GM21447 (cell line): Measurements from ENCODE around the gene NKAIN4.
"Not testable (repeated sequence)": the region's sequence is repeated elsewhere in the genome, so short reads cannot be mapped to it uniquely, and the experiment has no call there.

ENCODE experiments used
- ATAC-seq: cut with Tn5 transposase; IDR thresholded peaks from one replicate; pipeline ENCODE4 v1.9.1; 2021; ENCODE audit not compliant: unreplicated experiment

The NKAIN4 gene

GRCh38 chr20:63238514-63239125 is 15.6 kb downstream of the NKAIN4 start:
- no peak for ATAC-seq

DNA sequence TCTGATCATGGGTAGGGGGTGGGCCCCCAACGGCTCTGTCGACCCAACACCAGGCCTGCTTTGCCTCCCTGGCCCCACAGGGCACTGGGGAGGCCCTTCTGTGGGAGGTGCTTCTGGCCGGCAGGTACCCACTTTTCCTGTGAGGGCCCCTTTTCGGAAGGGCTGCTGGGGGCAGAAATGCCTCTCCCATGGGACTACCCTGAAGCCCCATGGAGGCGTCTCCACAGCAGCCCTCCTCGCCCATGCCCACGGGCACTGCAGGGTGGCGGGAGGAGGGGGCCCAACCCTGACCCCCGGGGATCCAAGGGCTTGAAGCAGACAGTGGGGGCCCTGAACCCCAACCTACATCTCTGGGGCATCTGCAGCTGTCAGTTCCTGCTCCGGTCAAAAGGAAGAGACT is 16.2 kb downstream of the NKAIN4 start:
- no peak for ATAC-seq

DNA sequence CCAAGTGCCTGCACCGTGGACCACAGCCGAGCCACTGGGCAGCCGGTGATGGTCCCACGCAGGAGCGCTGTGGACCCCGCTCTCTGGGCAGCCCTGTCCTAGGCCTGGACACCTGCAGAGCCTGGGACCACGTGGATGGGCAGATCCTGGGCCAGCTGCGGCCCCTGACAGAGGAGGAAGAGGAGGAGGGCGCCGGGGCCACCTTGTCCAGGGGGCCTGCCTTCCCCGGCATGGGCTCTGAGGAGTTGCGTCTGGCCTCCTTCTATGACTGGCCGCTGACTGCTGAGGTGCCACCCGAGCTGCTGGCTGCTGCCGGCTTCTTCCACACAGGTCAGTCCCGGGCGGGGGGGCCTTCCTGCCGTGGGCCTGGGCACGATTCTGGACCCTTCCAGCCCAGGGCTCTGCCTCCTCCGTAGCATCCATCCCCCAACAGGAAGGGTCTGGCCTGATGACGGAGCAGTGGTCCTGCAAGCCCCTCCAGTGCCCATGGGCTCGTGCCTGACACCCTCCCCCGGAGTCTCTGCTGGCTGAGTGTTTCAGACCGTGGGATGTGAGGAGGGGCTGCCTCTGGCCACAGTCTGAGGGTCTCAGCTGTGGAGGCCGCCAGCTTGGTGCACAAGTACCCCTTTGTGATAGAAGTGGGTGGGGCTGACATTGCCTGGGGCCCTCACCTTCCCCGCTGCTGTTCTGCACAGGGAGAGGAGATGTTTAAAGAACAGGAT is 18.0 kb downstream of the NKAIN4 start:
- no peak for ATAC-seq

DNA sequence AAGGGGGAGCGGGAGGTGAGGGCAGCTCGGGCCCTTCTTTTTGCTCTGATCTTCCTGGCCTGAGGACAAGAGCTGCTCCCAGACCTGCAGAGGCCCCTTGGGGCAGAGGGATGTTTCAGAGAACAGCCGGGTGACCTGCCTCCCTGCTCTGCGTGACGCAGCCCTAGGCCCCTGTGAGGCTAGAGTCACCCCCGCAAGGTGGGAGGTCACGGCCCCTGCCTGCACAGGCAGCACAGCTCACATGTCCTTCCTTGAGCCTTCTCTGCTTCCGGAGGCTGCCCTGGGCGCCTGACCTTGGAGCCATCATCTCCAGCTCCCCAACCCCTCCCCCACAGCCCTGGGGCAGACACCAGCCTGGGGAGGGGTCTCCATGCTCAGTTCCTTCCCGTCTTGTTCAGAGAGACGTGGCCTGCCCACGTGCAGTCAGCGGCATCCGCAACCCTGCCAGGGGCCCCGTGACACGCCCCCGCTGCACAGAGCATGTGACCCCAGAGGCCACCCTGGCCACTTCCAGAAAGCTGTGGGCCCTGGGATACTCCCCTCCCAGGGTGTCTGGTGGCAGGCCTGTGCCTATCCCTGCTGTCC is 18.8 kb downstream of the NKAIN4 start, which contains the start of gene BIRC7:
Gene BIRC7 (plus strand): TSS at position 507 of the 585 bp plus-strand sequence. CDS start 192 bp downstream, outside the sequence.
- no peak for ATAC-seq

- no peak for ATAC-seq
These were observed 19.4 kb downstream of the NKAIN4 start for GRCh38 chr20:63234693-63235398.

- ATAC-seq: no peak
These were observed 20.3 kb downstream of the NKAIN4 start for GRCh38 chr20:63233924-63234323.

DNA sequence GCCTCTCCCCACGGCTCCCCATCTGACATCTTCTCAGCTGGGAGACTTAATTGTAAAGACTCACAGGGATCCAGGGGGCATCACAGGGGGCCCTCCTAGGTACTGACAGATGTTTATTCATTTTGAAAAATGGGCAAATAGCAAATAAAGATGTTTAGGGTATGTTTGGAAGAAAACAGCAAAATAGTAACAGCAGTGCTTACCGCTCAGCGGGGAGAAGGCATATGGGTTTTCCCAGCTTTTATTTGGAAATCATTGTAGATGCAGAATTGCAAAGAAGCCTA is 21.3 kb downstream of the NKAIN4 start:
- ATAC-seq: no peak

DNA sequence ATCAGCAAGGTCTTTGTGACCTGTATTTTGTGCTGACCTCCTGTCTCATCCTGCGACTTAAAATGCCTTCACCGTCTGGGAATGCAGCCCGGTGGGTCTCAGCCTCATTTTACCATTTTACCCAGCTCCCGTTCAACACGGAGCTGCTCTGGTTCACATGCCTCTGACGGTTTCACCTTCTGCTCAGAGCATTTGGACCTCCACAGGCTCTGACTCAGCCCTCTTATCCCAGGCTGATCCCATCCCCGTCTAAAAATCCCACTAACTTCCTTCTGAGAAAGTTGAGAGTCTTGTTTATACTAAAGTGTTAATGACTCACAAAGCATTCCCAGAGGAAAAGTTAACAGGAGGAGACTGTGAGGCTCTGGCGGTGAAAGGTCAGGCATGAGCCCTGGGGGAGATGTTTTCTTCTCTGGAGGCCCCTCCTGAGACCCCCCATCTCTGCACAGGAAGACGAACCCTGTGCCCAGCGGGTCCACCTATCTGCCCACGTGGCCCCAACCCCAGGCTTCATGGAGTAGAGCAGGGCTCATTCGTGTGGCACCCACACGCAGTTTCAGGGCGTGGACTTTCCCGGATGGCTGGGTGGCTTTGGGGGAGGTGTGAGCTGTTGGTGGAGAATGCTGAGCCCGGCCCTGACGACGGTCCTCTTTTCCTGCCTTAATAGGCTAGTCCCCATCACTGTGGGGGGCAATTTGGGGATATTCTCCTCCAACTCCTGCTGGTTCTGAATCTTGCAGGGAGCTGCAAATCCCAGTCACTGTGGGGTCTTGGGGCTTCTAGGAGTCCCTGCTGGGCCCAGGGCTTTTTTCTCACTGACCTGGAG is 21.8 kb downstream of the NKAIN4 start:
- ATAC-seq: no peak

- ATAC-seq: no peak
These were observed 23.4 kb downstream of the NKAIN4 start for GRCh38 chr20:63230800-63231268.

GRCh38 chr20:63228806-63229205 is 25.5 kb downstream of the NKAIN4 start:
- ATAC-seq: no peak

- ATAC-seq: no peak
These were observed 27.0 kb downstream of the NKAIN4 start for GRCh38 chr20:63227260-63227659.

DNA sequence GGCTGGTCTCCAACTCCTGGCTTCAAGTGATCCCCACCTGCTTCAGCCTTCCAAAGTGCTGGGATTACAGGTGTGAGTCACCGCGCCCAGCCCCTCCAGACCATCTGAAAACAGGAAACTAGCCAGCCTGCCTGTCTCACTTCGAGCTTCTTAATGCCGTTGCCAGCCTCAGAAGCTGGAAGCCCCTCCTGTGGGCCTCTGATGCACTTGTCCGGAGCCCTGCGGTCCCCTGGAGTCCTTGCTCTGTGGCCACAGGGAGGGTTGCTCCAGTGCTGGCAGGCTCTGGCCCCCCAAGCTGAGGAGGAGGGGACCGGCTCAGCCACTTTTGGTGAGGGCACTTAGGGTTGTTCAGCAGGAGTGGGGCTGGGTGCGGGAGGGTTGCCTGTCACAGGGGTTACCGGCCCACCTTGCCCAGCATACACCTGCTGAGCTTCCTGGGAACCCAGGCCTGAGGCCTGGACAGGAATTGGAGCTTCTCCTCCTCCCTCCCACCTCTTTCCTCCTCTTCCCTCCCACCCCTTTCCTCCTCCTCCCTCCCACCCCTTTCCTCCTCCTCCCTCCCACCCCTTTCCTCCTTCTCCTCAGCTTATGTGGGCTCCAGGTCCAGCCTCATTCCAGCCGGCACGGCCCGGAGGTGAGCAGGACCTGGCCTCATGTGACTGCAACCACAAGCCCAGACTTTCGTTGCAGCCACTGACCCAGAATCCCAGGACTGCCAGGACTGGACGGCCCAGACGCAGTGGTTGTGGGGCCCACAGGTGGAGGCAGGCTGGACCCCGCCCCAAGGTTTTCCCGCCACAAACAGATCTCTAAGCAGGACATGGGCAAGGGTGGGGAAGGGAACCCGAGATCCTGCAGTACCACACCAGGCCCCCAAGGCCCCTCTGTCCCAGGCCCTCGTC is 28.0 kb downstream of the NKAIN4 start:
- ATAC-seq: no peak

GRCh38 chr20:63225082-63225454 is 29.2 kb downstream of the NKAIN4 start:
- ATAC-seq: no peak

GRCh38 chr20:63224412-63225081 is 29.7 kb downstream of the NKAIN4 start:
- ATAC-seq: no peak

GRCh38 chr20:63223826-63224207 is 30.4 kb downstream of the NKAIN4 start:
- no peak for ATAC-seq

DNA sequence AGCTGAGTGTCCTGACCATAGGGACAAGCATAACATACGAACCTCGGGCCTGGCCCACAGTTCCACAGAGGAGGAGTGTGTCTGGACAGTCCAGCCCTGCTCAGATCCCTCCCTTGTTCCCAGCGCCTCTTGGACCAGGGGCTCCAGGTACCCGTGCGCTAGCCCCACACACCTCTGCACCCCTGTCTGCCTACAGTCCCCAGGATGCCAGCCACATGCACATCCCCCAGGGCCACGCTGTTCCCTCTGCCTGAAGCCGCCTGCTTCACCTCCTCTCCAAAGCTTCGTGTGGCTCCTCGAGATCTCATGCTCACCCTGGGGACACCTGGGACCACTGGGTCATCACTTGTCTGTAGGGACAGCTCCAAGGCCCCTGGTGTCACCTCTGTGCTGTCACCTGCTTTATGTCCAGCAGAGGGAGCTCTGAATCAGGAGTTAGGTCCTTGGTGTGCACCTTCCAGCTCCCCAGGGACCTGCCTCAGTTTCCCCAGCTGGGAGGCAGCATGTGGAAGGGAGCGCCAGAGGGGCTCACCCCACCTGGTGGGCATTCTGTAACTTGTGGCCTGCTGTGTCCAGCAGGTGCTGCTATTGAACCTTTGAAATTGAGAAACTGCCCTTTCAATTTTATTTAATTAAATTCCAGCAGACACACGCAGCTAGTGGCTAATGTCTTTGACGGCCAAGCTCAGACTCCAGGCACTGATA is 31.0 kb downstream of the NKAIN4 start:
- ATAC-seq: no peak

DNA sequence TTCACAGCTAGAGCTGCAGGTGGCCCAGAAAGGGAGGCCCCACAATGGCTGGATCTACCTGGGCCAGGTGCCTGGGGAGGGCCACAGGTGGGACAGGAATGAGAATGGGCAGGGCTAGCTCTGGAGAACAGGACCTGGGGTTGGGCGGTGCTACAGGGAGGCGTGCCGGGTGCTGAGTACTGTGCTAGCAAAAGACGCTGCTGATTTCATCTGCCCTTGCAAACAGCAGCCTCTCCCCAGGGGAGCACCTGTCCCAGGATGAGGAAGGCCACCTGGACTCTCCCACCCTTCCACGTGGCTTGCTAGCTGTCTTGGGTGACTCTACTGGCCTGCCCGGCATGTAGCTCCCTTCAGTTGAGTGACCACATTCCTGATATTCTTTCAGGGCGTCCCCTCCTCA is 31.7 kb downstream of the NKAIN4 start:
- ATAC-seq: no peak

DNA sequence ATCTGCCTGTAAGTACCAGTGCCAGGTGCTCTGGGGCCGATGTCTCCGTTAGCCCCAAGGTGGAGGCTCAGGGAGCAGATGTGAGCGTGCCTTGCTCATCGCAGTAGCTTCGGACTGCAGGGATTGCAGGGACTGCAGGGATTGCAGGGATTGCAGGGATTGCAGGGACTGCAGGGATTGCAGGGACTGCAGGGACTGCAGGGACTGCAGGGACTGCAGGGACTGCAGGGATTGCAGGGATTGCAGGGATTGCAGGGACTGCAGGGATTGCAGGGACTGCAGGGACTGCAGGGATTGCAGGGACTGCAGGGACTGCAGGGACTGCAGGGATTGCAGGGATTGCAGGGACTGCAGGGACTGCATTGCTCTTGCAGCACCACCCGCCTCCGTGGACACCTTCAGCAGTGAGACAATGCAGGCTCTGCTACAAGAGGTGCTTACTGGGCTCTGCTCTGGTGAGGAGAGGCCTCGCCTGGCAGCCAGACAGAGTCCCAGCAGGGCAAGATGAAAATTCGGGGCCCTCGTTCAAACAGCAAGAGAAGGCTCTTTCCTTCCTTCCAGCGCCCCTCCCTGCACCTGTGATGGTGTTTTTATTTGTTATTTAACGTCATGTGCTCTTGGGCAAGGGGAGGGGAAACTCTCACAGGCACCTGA is 32.7 kb downstream of the NKAIN4 start:
- not testable (repeated sequence) for ATAC-seq
